Umbilical cord (tissue), 2 donors: Measurements from ENCODE around the gene SMOC2. TPM values are rescaled to one million over a fixed set of nuclear protein-coding genes. Genes with fewer than 3 reads are reported as not detected.
A peak's percentile ranks its signal among the peaks of the same experiment; 100 is the strongest.
"Not testable (repeated sequence)": the region's sequence is repeated elsewhere in the genome, so short reads cannot be mapped to it uniquely, and the experiment has no call there.

Experiments
- DNase-seq: peaks from one replicate; pipeline ENCODE4 v3.0.0-alpha.2; 2015; ENCODE audit warnings: low spot score
- total RNA-seq: library from RNA; depleted of rRNA; stranded (reverse); fragments of >200 nt; gene quantifications from one replicate; pipeline ENCODE4 v1.2.3, GENCODE V29; 2014; ENCODE audit warnings: low replicate concordance; ENCODE audit not compliant: insufficient read depth

Gene SMOC2
- total RNA-seq, 1 donor from 2014 or later = 146 TPM

DNA sequence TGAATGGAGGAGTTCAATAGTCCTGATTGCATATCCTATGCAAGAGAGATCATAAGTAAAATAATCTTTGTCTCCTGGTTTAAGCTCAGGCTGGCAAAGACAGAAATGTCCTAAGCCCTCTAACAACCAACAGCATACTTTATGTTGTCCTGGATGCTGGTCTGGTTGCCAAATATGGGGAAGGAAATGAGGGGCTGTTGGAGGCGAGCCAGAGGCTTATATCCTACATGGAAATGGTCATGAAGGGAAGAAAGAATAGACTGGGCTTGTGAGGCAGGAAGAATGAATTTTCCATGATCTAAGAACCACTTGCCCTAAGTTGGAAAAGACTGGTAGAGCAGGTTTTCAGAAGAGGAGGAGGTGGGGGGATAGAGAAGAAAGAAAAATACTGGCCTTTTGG, 237.1 kb downstream of the SMOC2 start:
- peak; percentile 39 for DNase-seq

- DNase-seq = no peak
Measured at GRCh38 chr6:168678588-168678987, 237.6 kb downstream of the SMOC2 start.

GRCh38 chr6:168681748-168682147, 240.8 kb downstream of the SMOC2 start:
- DNase-seq = no peak

DNA sequence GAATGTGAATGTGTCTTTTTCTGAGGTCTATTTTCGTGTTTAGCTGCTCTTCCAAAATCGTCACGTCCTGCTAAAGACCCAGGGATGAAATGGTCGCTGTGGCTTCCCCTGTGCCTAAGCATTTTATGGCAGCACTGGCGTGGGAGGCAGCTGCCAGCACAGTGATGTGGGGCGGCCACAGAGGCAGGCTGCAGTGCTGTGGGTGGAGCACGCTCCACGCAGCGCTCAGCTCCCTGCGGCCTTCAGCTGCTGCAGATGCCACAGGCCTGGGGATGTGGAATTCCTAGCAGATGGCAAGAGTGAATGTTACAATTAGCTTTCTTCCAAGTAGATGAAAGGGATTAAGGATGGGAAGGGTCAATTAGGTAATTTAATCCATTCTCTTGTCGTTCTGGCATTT, 242.6 kb downstream of the SMOC2 start:
- DNase-seq = peak; percentile 54

- DNase-seq = no peak
Measured at GRCh38 chr6:168684471-168684870, 243.5 kb downstream of the SMOC2 start.

- no peak for DNase-seq
Measured at GRCh38 chr6:168684906-168685305, 243.9 kb downstream of the SMOC2 start.

GRCh38 chr6:168686029-168686738, 245.2 kb downstream of the SMOC2 start:
- no peak for DNase-seq

GRCh38 chr6:168686831-168687730, 246.1 kb downstream of the SMOC2 start:
- DNase-seq = no peak

DNA sequence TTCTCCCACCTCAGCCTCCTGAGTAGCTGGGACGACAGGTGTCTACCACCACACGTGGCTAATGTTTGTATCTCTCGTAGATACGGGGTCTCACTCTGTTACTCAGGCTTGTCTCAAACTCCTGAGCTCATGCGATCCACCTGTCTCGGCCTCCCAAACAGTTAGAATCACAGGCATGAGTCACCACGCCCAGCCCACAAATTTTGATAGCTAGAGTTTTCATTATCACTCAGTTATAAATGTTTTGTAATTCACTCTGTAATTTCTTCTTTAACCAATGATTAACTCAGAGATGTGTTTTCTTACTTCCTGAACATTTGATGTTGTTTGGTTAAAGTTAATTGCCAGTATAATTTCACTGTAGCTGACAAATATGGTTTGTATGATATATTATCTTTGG, 249.3 kb downstream of the SMOC2 start:
- DNase-seq = no peak

DNA sequence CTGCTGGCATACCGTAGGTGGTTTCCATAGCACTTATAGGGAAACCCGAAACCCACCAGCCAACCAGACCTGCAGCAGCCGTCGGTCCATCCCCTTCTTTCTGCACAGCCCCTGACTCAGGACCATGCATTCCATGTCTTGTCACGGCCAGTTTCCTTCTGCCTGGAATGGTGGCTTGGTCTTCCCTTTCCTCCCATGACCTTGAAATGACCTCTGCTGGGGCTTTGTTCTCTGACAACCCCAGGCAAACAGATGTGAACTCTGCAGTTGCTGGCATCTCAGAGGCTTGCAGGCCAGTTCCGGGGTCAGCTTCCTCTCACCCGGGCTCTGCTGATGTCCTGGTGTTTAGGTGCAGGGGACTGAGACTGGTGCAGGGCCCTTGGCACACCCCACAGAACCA, 250.8 kb downstream of the SMOC2 start:
- DNase-seq = no peak

DNA sequence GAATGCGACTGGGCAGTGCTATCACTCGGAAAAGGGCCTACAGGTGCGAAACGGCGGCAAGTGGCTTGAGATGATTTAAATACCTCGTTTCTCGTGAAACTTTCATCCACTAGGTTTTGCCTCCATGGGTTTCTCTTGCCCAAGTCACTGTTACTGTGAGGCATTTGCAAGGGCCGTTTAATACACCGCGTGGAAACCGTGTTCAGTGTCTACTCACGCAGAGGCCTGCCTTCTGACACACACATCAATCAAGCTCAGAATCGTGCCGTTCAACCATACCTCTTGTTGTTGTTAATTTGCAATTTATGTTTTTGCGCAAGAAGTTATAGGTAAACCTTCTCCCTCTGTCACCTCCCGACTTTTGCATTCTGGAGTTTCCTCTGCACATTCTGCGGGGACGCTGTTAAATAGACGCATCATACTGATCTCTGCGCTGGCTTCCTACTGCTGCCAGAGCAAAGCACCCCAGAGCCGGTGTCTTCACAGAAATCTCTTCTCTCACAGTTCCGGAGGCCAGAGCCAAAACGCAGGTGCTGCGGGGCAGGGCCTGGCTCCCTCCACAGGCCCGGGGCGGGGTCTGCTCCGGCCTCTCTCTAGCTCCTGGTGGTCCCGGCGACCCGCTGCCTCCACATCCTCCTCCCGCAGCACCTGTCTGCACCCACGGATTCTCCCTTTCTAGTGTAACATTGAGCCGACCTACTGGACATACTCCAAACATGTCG, 251.4 kb downstream of the SMOC2 start:
- no peak for DNase-seq

- not testable (repeated sequence) for DNase-seq
Measured at GRCh38 chr6:168692915-168693257, 251.9 kb downstream of the SMOC2 start.

DNA sequence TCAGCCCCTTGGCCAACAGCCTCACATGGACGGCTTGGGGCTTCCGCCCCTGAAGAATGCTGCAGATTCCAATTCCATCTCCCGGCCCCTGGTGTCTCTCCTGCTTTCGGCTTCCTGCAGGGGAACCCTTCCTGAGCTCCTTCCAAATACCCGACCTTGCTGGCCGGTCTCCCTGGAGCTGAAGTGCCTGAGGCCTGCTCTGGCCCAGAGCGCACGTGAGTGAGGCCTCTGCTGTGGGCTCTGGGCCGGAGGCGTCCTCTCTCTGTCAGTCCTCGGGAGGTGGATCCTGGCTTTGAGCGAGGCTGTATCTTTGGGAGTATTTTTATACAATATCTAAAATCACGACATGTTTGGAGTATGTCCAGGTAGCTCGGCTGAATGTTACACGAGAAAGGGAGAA, 253.8 kb downstream of the SMOC2 start:
- DNase-seq = not testable (repeated sequence)

DNA sequence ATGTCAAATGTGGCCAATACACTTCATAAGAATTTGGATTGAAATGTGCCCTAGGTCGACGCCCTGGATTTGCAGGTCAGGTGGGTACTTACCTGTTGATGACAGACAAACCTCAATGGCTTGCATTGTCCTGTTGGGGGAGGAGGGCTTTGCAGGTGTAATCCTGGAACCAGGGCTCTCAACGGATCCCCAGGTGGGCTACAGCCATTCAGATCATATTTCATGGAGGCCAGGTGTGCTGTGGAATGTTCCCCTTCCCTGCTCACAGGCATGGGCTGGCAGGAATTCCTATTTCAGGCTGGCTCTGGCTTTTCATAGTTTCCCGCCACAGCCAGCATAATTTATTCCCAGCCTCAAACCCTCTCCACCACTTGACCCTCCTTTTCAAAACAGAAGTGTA, 254.7 kb downstream of the SMOC2 start:
- DNase-seq = no peak

- no peak for DNase-seq
Measured at GRCh38 chr6:168698923-168699322, 257.9 kb downstream of the SMOC2 start.

- DNase-seq = peak; percentile 74
Measured at GRCh38 chr6:168699631-168700295, 258.8 kb downstream of the SMOC2 start.

- DNase-seq = no peak
Measured at GRCh38 chr6:168700880-168701279, 259.9 kb downstream of the SMOC2 start.

DNA sequence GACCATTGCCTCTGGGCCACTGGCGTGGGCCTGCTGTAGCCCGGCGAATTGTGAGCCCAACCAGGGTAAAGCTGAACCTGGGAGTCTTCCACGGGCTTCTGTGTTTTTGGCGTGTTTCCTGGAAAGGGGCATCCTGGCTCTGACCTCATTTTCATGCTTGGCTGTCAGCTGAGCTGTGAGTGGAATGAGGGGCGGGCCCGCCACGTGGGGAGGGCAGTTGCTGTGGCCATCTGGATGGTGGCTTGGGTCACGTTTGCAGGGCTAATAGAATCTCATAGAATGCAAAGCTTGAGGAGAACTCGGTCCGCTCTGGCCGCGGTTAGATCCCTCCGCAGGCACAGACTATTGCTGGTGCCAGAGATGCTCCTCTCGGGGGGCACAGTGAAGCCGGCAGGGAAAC, 263.0 kb downstream of the SMOC2 start:
- peak; percentile 35 for DNase-seq

- no peak for DNase-seq
Measured at GRCh38 chr6:168704678-168705077, 263.7 kb downstream of the SMOC2 start.

DNA sequence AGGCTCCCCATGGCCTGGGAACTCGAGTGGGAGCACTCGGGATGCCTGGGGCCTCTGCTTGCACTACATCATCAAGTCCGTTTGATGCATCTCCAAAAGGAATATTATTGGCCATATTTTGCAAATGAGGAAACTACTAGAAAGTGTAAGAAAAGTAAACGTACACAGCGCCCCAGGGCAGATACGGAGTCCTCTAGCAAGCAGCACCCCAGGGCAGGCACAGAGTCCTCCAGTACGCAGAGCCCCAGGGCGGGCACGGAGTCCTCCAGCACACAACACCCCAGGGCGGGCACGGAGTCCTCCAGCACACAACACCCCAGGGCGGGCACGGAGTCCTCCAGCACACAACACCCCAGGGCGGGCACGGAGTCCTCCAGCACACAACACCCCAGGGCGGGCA, 264.3 kb downstream of the SMOC2 start:
- DNase-seq = not testable (repeated sequence)

DNA sequence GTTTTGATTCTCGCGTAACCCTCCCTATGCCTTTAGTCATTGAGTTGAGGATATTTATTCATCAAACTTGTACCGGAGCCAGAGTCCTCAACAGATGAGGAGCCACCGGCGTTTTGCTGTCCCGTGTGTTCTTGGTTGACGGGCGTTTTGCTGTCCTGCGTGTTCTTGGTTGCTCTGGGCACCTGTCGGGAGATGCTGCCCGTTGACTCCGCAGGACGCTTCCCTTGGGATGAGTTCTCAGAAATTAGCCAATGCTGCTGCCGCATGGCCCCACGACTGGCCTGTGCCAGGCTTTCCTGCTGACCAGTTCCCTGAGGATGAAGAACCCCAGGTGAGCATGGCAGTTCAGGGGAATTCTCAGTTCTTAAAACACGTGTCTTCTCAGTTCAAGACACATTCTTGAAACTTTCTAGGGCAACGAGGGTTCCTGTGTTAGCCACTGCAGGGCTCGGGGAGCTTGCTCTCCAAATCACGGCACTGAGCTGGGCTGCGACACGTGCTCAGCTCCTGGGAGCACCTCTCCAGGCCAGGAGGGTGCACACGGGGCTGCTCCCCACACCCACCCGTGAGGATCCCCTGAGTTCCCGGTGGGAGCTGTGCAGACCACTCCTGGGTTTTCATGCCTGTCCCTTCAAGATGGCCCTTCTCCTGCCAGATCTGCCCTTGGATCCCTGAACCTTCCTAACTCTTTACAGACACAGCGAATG, 265.6 kb downstream of the SMOC2 start:
- DNase-seq = no peak
